IPS-15b (cell line): ENCODE data around the gene SLC66A2.
"Not testable (repeated sequence)": the region's sequence is repeated elsewhere in the genome, so short reads cannot be mapped to it uniquely, and the experiment has no call there.

ENCODE experiments used
- H3K27me3 ChIP-seq: one replicate; pipeline ENCODE4 v1.6.1; 2013; ENCODE audit warnings: low read length; ENCODE audit not compliant: control insufficient read depth, insufficient read depth
- H3K36me3 ChIP-seq: one replicate; pipeline ENCODE4 v1.6.1; 2013; ENCODE audit warnings: low read length; ENCODE audit not compliant: control insufficient read depth, insufficient read depth
- H3K4me1 ChIP-seq: one replicate; pipeline ENCODE4 v1.6.1; 2013; ENCODE audit warnings: mild to moderate bottlenecking, low read length; ENCODE audit not compliant: control insufficient read depth, insufficient read depth
- H3K4me3 ChIP-seq: one replicate; pipeline ENCODE4 v1.5.1; 2013; ENCODE audit warnings: low read depth, low read length
- H3K9ac ChIP-seq: one replicate; pipeline ENCODE4 v1.6.1; 2013; ENCODE audit warnings: low read depth, mild to moderate bottlenecking, low read length
- H3K9me3 ChIP-seq: one replicate; pipeline ENCODE4 v1.6.1; 2013; ENCODE audit warnings: mild to moderate bottlenecking, low read length; ENCODE audit not compliant: control insufficient read depth, insufficient read depth

The SLC66A2 gene

DNA sequence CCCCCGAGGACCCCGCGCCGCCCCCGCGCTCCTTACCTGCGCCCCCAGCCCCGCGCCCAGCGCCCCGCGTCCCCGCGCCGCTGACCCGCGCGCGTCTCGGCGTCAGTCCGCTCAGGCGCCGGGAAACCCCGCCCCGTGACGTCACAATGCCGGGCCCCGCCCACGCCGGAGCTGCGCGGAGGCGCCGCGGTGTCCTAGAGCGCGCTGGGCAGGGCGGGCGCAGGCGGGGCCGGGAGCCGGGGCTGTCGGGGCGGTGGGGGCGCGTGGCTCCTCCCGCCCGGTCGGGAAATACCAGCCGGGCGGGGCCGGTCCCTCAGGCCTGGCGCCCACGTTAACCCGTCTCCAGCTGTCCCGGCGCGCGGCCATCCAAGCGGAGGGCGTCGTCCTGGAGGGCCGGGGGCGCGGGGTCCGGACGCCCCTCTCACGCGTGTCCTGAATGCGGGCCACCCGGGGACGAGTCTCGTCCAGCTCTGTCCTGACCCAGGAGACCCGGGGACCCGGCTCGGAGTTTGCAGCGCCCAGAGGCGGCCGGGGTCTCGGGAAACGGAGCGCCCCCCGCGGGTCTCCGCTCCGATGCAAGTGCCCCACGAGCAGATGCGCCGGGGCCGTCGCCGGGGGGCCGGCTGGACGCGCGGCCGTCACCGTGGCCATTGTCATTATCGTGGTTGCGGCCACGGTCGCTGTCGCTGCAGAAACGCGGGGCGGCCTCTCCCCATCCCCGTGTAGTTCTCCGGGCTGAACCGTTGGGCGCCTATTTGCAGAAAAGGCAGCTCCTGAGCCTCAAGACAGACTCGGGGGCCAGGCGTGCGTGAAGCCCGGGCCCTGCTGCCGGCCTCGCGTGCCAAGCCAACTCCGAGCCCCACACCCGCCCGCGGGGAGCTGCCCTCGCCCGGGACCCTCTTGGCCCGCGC is at the start of gene SLC66A2:
Gene SLC66A2, minus strand, starts transcription at position 109 of the 911 bp plus-strand sequence. CDS start 727 bp downstream, outside the sequence.
- H3K4me1 ChIP-seq: peaks cover 8% of the 10 kb centered on the region
- peaks cover 46% of the 10 kb centered on the region for H3K27me3 ChIP-seq
- H3K9me3 ChIP-seq: no peaks in the 10 kb centered on the region
- H3K36me3 ChIP-seq: peaks cover 2% of the 10 kb centered on the region
- peak within 1 kb of the TSS; percentile 58 for H3K4me3 ChIP-seq
- no peak within 1 kb of the TSS for H3K9ac ChIP-seq

DNA sequence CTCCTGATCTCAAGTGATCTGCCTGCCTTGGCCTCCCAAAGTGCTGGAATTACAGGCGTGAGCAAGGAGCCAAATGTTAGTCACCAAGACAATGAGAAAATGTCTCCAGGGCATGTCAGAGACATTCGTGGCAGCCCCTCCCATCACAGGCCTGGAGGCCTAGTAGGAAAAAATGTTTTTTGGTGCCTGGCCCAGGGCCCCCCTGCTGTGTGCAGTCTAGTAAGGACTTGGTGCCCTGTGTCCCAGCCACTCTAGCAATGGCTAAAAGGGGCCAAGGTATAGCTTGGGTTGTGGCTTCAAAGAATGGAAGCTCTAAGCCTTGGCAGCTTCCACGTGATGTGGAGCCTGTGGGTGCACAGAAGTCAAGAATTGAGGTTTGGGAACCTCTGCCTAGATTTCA is 49.4 kb upstream of the SLC66A2 start:
- Histone ChIP-seq H3K36me3 (no peaks in the 10 kb centered on the region), H3K9me3 (no peaks in the 10 kb centered on the region), H3K9ac (no peak overlapping the region), H3K4me1 (no peaks in the 10 kb centered on the region), H3K27me3 (no peaks in the 10 kb centered on the region), H3K4me3 (peak overlapping the region; percentile 4)

DNA sequence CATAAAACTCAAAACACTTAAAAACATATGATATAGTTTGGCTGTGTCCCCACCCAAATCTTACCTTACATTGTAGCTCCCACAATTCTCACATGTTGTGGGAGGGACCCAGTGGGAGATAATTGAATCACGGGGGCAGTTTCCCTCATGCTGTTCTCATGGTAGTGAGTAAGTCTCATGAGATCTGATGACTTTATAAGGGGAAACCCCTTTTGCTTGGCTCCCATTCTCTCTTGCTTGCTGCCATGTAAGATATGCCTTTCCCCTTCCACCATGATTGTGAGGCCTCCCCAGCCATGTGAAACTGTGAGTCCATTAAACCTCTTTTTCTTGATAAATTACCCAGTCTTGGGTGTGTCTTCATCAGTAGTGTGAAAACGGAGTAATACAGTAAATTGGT is 48.2 kb upstream of the SLC66A2 start:
- H3K36me3 ChIP-seq, H3K9ac ChIP-seq, H3K9me3 ChIP-seq, H3K27me3 ChIP-seq, H3K4me1 ChIP-seq, H3K4me3 ChIP-seq: not testable (repeated sequence)

DNA sequence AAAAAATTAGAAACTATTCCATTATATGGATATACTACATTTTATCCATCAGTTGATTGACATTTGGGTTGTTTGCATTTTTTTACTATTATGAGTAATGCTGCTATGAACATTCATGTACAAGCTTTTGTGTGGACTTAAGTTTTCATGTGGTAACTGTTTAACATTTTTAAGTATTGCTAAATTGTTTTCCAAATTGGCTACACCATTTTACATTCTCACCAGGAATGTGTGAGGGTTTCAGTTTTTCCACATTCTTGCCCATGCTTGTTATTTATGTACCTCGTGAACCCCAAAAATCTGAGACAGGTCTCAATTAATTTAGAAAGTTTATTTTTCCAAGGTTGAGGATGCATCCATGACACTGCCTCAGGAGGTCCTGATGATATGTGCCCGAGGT is 40.0 kb upstream of the SLC66A2 start:
- H3K9me3 ChIP-seq: no peaks in the 10 kb centered on the region
- H3K9ac ChIP-seq: no peak overlapping the region
- H3K27me3 ChIP-seq: no peaks in the 10 kb centered on the region
- peaks cover 14% of the 10 kb centered on the region for H3K4me1 ChIP-seq
- H3K4me3 ChIP-seq: no peak overlapping the region
- H3K36me3 ChIP-seq: no peaks in the 10 kb centered on the region

DNA sequence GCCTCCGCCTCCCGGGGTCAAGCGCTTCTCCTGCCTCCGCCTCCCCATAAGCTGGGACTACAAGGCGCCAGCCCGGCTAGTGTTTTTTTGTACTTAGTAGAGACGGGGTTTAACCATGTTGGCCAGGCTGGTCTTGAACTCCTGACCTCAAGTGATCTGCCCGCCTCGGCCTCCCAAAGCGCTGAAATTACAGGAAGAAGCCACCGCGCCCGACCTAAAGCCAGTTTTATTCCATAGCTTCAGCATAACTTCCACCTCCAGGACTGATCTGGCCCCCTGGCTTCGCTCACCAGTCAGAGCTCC is 37.7 kb upstream of the SLC66A2 start:
- H3K36me3 ChIP-seq: no peaks in the 10 kb centered on the region
- no peak overlapping the region for H3K9ac ChIP-seq
- H3K9me3 ChIP-seq: no peaks in the 10 kb centered on the region
- H3K27me3 ChIP-seq: no peaks in the 10 kb centered on the region
- peak overlapping the region; percentile 90 for H3K4me3 ChIP-seq
- peaks cover 11% of the 10 kb centered on the region for H3K4me1 ChIP-seq

DNA sequence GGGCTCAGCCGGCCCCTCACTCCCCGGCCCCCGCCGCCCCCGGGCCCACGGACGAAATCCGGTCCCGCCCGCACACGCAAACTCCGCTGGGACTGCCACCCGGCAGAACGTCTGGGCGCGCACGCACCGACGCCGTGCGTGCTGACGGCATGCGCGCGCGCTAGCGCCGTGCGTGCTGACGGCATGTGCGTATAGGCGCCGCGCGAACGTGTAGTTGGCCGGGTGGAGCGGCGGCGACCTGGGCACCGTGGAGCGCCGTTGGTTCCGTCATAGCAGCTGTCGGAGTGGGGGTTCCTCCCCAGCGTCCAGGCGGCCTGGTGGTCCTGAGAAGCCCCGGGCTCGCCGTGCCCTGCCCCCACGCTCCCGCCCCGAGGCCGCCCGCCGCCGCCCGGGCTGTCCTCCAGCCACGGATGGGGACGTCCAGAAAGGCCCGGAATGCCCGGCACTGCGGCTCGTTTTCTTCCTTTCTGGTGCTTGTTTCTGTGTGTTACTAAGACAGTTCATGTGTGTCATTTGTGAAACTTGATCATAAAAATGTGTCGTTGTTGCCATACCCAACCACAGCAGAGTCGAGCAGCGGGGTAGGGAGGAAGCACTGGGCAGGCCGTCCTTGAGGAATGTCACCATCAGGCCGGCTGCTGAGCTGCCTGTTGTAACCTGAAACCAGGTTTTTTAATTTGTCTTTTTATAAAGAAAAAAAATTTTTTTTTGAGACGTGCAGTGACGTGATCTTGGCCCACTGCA is 37.2 kb upstream of the SLC66A2 start, which contains the start of gene TXNL4A:
Gene TXNL4A, minus strand, starts transcription at position 113 of the 744 bp plus-strand sequence. CDS start 171 bp downstream, outside the sequence.
- Histone ChIP-seq H3K4me3 (peak within 1 kb of the TSS; percentile 90), H3K36me3 (no peaks in the 10 kb centered on the region), H3K27me3 (no peaks in the 10 kb centered on the region), H3K9ac (peak within 1 kb of the TSS; percentile 86), H3K9me3 (no peaks in the 10 kb centered on the region), H3K4me1 (peaks cover 11% of the 10 kb centered on the region)

DNA sequence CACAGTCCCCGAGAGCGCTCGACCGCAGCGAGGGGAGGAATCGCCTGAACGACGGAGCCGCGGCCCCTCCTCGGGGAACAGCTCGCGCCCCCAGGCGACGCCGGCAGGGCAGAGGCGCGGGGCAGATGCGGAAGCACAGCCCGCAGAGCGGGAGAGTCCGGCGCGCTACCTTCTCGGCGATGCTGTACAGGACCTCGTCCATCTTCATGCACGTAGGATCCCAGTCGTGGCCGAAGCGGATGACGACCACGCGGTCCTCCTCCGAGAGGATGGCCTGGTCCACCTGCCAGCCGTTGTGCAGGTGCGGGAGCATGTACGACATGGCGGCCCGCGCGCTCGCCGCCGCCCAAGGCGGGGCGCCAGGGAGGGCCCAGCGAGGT is 36.6 kb upstream of the SLC66A2 start:
- H3K4me1 ChIP-seq: peaks cover 7% of the 10 kb centered on the region
- H3K36me3 ChIP-seq: no peaks in the 10 kb centered on the region
- no peaks in the 10 kb centered on the region for H3K27me3 ChIP-seq
- peak overlapping the region; percentile 90 for H3K4me3 ChIP-seq
- H3K9ac ChIP-seq: peak overlapping the region; percentile 86
- H3K9me3 ChIP-seq: no peaks in the 10 kb centered on the region

DNA sequence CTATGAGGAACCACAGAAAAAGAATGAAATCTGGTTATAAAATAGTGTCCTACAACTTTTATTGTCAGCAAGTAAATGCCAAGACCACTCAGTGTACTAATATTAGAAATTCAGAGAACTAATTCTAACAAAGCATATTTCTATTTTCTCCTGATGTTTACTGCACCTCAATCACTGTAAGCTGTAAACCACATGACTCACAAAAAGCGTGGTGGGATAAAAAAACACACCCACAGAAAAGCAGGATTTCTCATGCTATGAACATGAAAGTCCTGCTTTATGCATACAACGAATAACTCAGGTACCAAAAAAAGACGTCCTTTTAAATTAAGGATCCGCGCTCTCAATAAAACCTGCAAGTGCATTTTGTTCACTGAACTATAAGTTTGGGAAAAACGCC is 36.1 kb upstream of the SLC66A2 start:
- Histone ChIP-seq H3K9me3 (no peaks in the 10 kb centered on the region), H3K9ac (peak overlapping the region; percentile 86), H3K4me1 (peaks cover 4% of the 10 kb centered on the region), H3K36me3 (peaks cover 1% of the 10 kb centered on the region), H3K27me3 (no peaks in the 10 kb centered on the region), H3K4me3 (peak overlapping the region; percentile 90)

DNA sequence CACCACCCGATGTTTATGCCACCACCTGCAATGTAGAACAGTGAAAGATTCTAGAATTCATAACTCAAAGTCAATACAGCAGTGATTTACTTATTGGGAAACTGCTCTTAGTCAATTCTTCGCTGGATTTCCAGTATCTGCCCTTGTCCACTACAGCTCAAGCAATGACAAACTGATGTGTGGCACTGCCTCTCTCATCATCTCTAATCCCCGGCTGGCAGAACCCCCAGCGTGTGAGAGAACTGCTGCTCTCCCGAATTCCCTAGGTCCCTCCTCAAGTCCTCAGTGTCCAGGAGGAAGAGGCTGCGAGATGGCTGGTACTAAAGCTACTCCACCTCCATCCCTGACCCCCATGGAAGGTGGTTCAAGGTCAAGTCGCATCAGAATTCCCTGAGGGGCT is 35.3 kb upstream of the SLC66A2 start:
- Histone ChIP-seq H3K4me3 (peak overlapping the region; percentile 90), H3K4me1 (no peaks in the 10 kb centered on the region), H3K9me3 (no peaks in the 10 kb centered on the region), H3K27me3 (no peaks in the 10 kb centered on the region), H3K36me3 (peaks cover 5% of the 10 kb centered on the region), H3K9ac (no peak overlapping the region)

DNA sequence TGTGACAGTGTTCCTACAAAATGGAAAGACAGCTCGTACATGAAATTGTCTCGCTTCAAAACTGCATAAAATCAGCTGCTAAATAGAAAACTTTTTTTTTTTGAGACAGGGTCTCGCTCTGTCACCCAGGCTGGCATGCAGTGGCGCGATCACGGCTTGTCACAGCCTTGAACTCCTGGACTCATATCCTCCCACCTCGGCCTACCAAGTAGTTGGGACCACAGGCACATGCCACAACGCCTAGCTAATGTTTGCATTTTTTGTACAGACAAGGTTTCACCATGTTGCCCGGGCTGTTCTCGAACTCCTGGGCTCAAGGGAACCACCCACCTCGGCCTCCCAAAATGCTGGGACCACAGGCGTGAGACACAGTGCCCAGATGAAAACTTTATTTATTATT is 33.7 kb upstream of the SLC66A2 start:
- Histone ChIP-seq H3K4me1 (peaks cover 5% of the 10 kb centered on the region), H3K27me3 (no peaks in the 10 kb centered on the region), H3K9me3 (no peaks in the 10 kb centered on the region), H3K36me3 (peaks cover 5% of the 10 kb centered on the region), H3K4me3 (no peak overlapping the region), H3K9ac (no peak overlapping the region)

DNA sequence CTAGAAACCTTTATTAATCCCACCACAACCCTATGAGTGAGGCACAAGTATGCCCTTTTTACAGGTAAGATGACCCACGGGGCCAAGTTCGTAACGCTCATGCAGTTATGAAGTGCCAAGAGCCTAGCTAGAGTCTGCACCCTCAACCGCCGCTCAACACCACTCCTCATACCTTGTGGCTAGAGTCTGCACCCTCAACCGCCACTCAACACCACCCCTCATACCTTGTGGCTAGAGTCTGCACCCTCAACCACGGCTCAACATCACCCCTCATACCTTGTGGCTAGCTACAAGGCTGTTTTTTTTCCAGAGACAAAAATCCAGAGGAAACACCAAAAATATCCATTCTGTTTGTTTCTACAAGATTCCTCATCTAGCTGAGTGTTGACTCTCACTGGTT is 32.3 kb upstream of the SLC66A2 start:
- Histone ChIP-seq H3K4me1 (peaks cover 5% of the 10 kb centered on the region), H3K36me3 (peaks cover 5% of the 10 kb centered on the region), H3K4me3 (no peak overlapping the region), H3K9me3 (no peaks in the 10 kb centered on the region), H3K27me3 (no peaks in the 10 kb centered on the region), H3K9ac (no peak overlapping the region)

DNA sequence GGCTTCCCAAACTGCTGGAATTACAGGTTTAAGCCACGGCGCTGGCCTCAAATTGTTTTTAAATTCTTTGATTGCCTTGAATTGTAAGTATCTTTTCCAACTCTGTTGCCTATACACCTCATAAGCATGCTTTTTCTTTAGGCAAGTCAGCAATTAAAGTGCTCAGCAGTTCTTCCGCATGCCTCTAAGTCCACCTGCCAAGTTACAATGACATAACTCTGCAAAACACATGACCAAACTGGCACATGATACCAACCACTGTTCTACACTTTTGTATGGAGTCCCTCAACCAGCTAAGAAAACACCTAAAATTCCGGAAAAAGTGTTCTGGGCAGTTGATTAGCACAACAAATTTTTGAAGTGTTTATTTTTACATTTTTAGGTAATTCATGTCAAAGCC is 31.8 kb upstream of the SLC66A2 start:
- no peak overlapping the region for H3K9ac ChIP-seq
- H3K4me3 ChIP-seq: no peak overlapping the region
- no peaks in the 10 kb centered on the region for H3K9me3 ChIP-seq
- no peaks in the 10 kb centered on the region for H3K27me3 ChIP-seq
- peaks cover 5% of the 10 kb centered on the region for H3K4me1 ChIP-seq
- H3K36me3 ChIP-seq: peaks cover 5% of the 10 kb centered on the region
